HG02798 (cell line): ENCODE results near the gene CH25H.

Experiments
- ATAC-seq: cut with Tn5 transposase; IDR thresholded peaks from one replicate; pipeline ENCODE4 v1.9.1; 2021; ENCODE audit warnings: mild to moderate bottlenecking; ENCODE audit not compliant: unreplicated experiment, poor library complexity

The CH25H gene

DNA sequence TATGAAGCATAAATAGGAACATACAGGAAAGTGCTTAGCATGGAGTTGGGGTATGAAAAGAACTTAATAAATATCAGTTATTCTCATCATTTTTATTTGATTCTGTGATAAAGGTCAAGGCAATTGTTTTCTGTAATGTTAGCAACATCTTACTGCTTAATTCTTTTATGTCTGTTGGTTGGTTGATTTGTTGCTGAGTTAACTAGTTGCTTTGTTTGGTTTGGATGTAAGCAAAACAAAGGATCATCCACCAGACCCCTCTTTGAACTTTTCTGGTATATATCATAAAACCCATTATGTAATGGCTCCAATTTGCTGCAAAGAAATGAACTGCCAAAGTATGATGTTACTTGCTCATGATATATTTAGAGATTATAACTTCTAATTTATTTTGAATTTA lies 44.5 kb downstream of the CH25H start:
- no peak for ATAC-seq

GRCh38 chr10:89160339-89160738 lies 46.8 kb downstream of the CH25H start:
- no peak for ATAC-seq

DNA sequence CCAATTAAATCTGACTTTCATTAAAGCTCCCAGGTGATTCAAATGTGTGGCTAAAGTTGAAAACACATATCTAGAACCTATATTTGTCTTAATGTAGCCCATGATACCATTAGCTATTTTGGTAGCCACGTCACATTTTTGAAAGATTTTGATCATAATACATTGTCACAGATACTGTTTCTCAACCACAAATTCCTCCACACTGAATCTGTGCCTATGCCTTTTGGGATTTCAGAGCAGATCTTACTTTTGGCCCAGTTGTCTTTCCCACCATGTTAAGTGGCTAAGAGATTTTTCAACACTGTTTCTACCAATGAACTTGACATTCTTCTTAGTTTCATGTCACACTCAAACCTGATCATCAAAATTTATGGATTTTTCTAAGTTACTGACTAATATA lies 47.4 kb downstream of the CH25H start:
- ATAC-seq = no peak

DNA sequence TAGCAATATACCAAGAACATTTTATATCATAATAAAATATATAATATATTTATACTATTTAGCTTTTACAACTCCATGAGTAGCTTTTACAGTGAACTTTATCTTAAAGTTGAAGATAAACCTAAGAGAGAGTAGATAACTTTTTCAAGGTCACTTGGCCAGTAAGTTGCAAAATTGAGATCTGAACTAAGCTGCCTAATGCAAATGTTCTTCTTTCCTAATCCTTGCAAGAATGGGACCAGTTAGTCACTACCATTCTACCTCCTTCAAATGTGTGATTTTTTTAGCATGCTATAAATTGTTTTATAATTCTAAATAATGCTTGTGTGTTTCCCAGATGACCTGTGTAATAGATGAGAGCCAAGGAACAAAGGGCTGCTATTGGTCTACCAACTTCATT lies 47.8 kb downstream of the CH25H start:
- no peak for ATAC-seq

DNA sequence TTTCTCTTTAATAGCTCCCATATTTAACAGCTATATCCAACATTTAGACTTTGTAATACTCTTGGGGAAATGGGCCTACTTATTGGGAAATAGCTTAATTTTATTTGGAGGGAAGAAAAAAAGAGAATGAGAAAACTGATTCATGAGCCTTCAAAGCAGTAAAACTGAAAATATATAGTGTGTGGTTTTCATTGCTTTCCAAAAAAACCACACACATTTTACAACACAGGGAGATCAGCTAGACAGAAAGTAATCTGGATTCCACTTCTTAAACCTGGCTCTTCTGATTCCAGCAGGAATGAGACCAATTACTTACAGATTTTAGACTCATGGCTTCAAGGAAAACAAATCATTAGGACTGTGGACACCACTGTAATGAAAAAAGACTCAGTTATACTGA lies 48.7 kb downstream of the CH25H start:
- no peak for ATAC-seq

GRCh38 chr10:89156161-89156835 lies 50.8 kb downstream of the CH25H start:
- ATAC-seq = no peak
